Omental fat pad (tissue), 4 donors: ENCODE results near the gene DNAJC27. TPM values are rescaled to one million over a fixed set of nuclear protein-coding genes. Genes with fewer than 3 reads are reported as not detected.

Source experiments
- ATAC-seq: fragments of 150-250 bp; one replicate; pipeline ENCODE4 v1.9.1; 2016; ENCODE audit warnings: mild to moderate bottlenecking, moderate library complexity; ENCODE audit not compliant: low FRiP score
- DNase-seq: peaks from one replicate; pipeline ENCODE4 v3.0.0-alpha.2; 2019; ENCODE audit warnings: low spot score
- total RNA-seq, 4 donors: library from RNA; depleted of rRNA; stranded (reverse); fragments of >200 nt; gene quantifications; one replicate each; pipeline ENCODE4 v1.1.0, GENCODE V29; 2016
- TF ChIP-seq, protein P1 (sequence below), 3 donors: fragments of 450-650 bp; IDR thresholded peaks; one replicate each; pipeline ENCODE4 v1.5.1; 2016 to 2017; ENCODE audit warnings: antibody characterized with exemption in 3 of 3, mild to moderate bottlenecking in 3 of 3, moderate library complexity in 2 of 3

Gene DNAJC27
- total RNA-seq, 4 donors from 2014 or later, result 7.2 to 21.8 (median 10.8) TPM

DNA sequence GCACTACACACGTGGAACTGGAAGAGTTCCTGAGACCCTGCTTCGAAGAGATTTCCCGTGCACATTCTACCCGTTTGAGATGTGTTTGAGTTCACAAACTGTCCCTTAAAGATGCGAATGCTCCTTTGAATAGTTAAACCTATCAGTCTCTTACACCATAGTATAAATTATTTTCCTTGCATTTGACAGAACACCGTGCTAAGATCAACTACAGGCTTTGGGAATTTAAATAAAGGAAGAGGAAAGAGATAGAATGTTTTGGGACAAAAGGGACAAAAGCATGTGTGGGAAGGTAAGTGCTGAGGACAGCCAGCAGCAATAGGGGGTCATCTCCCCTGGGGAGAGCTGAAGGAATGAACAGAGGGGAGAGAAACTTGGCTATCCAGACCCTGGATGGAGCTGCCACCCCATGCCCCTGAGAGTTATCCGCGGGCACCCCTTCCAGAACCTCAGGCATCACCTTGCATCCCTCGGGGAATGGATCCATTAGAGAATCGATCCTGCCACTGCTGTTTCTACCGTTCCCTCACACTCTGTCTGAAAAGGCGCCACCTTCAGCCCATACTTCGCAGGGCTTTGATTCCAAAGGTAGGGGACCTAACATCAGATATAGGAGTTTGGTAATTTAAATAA is 50.8 kb downstream of the DNAJC27 start:
- no peak for ATAC-seq
- TF ChIP-seq, protein P1, sequence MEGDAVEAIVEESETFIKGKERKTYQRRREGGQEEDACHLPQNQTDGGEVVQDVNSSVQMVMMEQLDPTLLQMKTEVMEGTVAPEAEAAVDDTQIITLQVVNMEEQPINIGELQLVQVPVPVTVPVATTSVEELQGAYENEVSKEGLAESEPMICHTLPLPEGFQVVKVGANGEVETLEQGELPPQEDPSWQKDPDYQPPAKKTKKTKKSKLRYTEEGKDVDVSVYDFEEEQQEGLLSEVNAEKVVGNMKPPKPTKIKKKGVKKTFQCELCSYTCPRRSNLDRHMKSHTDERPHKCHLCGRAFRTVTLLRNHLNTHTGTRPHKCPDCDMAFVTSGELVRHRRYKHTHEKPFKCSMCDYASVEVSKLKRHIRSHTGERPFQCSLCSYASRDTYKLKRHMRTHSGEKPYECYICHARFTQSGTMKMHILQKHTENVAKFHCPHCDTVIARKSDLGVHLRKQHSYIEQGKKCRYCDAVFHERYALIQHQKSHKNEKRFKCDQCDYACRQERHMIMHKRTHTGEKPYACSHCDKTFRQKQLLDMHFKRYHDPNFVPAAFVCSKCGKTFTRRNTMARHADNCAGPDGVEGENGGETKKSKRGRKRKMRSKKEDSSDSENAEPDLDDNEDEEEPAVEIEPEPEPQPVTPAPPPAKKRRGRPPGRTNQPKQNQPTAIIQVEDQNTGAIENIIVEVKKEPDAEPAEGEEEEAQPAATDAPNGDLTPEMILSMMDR (IDR thresholded peaks at IDR 0.05), result no peak
- DNase-seq, result no peak

GRCh38 chr2:24920098-24920808 is 51.5 kb downstream of the DNAJC27 start, which contains the start of gene ADCY3:
Gene ADCY3, minus strand, starts transcription at chr2:24920237. Its CDS starts 1,250 bp downstream, at chr2:24918987.
- DNase-seq, result no peak
- ATAC-seq, result peak; percentile 85

DNA sequence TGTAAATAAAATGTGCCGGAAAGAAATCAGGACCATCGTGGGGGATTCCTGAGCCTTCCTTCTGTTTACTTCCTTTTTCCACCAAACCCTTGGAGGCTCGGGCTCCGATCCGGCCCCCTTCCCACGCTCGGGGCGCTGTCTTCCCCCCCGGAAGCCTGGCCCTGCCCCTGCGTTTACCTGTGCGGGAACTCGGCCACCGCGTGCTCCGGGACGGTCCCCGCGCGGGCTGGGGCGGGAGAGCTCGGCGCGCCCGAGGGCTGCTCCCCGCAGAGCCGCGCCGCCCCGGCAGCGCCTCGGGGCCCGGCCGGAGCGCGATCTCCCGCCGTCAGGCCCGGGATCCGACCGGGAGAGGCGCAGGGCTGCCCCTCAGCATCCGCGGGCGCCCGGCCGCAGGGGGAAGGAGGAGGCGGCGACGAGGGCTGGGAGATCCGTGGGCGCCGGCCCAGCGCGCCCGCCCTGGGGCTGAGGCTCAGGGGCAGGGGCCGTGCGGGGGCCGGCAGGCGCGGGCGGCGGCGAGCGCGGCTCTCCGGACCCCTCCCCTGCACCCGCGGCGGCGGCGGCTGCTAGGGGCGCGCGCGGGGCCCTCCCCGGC is 52.2 kb downstream of the DNAJC27 start:
- TF ChIP-seq, protein P1 (IDR thresholded peaks at IDR 0.05), result no peak
- ATAC-seq (peak; percentile 56), DNase-seq (no peak)

More at GRCh38 chr2:24920098-24920808, 51.5 kb downstream of the DNAJC27 start, which contains the start of gene ADCY3:
- TF ChIP-seq, protein P1 (IDR thresholded peaks at IDR 0.05), result no peak

- DNase-seq (no peak), ATAC-seq (peak; percentile 11)
- TF ChIP-seq, protein P1 (IDR thresholded peaks at IDR 0.05), result no peak
Observed at GRCh38 chr2:24919037-24919505, 52.7 kb downstream of the DNAJC27 start.

- ATAC-seq (no peak), DNase-seq (no peak)
- TF ChIP-seq, protein P1 (IDR thresholded peaks at IDR 0.05), result no peak
Observed at GRCh38 chr2:24918326-24919036, 53.3 kb downstream of the DNAJC27 start.

DNA sequence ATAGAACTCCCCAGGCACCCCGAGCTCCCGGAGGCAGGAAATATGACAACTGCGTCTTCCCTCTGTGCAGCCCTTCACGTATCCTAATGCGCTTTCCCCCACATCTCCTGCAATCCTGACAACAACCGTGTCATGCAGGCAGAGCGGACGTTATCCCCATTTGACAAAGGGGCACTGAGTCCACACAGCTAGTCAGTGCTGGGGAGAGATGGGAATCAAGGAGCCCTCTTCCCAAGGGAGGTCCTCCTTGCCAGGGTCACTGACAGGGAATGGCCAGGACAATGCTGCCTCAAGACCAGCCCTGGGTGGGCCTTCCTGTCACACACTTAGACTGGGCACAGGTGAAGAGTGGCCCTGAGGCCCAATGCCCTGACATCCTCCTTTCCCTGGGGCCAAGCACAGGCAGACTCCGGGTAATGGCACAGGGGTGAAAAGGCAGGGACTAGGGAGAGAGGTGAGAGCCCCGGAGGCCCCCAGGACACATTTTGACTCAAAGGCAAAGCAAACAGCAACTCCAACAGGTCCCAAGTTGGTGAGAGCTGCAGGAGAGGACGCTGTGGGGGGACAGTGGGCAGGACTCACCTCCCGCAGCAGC is 53.9 kb downstream of the DNAJC27 start:
- ATAC-seq (no peak), DNase-seq (no peak)
- TF ChIP-seq, protein P1 (IDR thresholded peaks at IDR 0.05), result no peak
